HG03039 (cell line): ENCODE measurements around the gene RNF187.
A peak's percentile ranks its signal among the peaks of the same experiment; 100 is the strongest.
"Not testable (repeated sequence)": the region's sequence is repeated elsewhere in the genome, so short reads cannot be mapped to it uniquely, and the experiment has no call there.

ENCODE experiments used
- ATAC-seq: cut with Tn5 transposase; IDR thresholded peaks from one replicate; pipeline ENCODE4 v1.9.1; 2021; ENCODE audit warnings: mild to moderate bottlenecking, moderate library complexity; ENCODE audit not compliant: unreplicated experiment

The RNF187 gene

DNA sequence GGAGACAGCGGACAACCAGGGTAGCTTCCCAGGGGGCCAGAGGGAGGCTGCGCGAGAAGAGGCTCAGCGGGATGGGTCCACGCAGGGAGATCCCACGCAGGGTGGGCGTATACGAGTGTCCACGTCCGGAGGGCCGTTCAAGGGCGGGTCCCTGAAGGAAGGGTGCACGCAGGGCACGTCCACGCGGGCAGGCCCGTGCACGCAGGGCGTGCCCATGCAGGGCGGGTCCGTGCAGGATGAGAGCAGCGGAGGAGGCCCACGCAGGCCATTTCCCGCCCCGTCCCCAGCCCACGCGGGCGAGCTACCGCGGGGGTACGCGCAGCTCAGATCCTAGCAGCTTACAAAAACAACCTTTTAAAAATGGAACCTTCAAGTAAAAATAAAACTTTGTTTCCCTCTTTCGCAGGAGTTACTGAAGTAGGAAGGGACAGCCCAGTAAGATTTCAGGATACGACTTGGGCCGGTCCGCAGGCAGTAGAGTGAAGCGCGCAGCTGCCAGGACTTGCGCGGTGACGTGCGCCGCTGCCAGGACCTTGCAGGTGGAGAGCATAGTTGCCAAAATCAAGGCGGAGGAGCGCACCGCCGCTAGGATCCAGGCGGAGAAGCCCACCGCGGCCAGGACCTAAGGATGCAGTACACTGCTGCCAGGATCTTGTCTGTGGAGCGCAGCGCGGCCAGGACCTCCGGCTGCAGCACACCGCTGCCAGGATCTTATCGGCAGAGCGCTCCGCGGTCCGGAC, 416 bp upstream of the RNF187 start:
- peak; percentile 48 for ATAC-seq

DNA sequence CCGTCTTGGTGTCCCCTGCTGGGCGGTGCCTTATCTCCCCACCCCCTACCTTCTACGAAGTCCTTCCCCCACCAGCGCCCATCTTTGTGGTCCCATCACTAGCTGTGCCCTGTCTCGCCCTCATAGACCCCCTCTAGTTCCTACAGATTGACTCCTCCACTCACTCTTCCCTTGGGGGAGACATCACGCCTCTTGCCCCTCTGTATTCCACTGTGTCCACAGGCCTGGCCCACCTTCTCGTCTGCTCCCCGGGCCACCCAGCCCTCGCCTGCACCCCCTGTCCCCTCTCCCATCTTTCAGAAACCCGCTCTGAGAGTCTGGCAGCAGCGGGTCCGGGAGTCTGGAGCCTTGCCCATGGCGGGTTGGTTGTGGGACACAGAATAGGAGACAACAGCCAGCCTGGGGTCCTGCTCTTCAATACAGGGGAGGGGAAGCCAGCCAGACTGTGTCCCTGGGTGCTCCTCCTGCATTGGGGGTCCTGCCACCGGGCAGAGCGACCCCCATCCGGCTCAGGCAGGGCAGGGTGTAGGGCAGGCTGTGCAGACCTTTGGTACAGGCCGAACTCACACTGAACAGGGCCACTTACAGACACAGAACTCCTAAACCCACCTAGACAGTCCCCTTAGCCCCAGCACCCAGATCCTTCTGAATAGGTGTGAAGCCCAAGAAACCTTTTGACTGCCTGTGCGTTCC, 1.1 kb downstream of the RNF187 start:
- ATAC-seq = no peak

DNA sequence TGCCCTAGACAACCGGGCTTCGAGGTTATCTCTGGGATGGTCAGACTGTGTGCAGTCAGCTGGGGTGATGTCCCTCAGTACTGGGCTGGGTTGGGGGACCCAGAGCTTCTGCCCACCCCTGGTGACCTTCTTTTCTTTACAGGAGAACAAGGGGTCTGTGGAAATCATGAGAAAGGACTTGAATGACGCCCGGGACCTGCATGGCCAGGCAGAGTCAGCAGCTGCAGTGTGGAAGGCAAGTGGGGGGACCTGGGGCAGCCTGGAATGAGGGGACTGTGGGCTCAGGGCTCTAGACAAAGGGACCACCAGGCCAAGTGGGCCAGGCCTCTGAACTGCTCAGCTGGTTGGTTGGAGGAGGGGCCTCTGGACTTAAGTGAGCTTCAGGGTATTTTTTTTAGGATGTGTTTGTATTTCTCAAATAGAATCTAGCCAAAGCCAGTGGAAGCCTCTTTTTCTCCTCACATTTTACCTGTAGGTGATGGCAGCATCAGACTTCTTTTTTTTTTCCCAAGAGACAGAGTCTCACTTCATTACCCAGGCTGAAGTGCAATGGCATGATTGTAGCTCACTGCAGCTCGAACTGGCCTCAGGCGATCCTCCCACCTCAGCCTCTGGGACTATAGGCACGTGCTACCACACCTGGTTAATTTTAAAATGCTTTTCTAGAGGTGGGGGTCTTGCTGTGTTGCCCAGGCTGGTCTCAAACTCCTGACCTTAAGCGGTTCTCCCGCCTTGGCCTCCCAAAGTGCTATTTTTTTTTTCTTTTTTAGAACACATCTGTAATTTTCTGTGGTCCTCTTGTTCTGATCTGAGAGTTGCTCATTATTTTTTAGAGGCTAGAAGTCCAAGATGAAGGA, 1.9 kb downstream of the RNF187 start:
- no peak for ATAC-seq

DNA sequence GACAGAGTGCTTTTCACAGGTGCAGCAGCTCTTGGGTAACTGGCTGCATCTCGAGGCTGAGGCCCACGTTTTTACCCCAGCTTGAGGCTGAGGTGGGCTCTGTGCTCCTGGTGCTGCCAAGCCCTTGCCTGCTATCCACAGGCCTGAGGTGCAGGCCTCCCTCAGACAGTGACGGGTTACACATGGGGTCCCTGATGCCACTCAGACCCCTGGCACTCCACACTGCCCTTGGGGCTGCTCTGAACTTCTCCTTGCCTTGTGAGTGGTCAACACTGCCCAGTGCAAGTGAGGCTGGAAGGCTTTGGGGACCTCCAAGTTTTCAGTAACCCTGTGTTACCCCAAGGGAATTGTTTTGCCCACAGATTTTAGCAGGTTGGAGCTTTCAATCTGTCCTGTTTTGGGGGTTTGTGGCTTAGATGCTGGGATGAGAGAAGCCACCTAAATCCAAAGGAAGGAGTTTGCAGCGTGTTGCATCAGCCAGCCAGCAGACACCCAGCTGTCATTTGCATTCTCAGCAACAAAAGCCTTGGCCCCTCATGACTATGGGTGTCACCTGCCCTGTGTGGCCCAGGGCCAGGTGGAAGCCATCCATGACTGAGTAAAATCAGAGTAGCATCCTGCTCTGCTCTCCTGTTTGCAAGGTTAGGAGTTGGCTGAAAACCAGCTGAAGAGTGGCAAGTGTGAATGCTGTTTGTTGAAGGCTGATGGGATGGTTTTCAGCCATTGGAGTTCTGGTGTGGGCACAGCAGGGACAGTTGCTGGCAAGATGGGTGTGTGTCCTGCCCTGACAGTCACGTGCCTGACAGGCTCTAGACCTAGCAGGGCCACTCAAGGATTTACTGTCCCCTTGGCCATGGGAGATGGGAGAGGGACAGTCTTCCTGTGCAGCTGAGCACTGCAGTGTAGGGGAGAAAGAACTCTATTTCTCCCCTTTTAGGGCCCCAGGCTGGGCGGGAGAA, 3.2 kb downstream of the RNF187 start:
- ATAC-seq = no peak

DNA sequence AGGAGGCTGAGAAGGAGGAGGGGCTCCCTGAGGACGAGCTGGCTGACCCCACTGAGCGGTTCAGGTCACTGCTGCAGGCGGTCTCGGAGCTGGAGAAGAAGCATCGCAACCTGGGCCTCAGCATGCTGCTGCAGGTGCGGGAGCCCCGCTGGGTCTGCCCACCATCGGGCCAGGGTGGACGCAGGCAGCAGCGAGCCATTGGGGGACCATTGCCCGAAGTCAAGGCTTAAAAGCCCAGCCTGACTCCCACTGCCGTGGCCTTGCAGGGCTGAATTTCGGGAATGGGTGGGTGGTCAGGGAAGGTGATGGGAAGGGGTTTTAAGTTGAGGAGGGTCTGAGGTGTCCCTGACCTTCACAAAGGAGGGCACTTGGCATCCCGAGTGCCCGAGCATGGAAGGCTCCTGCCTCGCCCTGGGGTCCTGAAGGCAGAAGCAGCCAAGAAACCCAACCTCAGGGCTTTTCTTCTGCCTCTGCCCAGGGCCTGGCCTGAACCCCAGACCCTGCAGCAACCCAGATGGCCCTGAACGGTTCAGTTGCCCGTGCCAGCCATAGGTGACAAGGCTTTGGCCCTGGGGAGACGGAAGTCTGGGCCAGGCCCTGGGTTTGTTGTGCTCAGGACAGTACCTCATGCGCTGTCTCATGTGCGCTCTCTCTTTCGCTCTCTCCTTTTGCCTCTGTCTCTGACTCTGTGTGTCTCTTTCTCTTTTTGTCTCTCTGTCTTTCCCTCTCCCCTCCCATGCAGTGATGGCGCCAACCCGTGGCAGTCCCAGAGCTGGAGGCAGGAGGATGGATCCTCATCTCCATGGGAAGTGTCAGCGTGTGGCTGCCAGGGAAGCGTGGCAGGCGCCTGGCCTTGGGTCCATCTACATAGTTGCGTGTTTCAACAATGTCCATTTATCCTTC, 6.2 kb downstream of the RNF187 start:
- ATAC-seq = no peak

DNA sequence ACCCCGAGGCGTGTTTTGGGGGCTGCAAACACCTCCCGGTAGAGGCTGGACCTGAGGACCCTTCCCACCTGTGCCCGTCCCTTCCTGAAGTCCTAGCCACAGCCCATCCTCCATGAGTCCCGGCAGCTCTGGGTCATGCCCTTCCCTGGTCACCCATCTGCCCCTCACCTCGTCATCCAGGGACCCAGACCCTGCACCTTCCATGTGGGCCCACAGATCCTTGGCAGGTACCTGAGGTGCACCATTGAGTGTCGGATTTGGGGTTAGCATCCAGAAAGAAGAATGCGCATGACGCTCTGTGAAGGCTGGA, 6.8 kb downstream of the RNF187 start:
- no peak for ATAC-seq

DNA sequence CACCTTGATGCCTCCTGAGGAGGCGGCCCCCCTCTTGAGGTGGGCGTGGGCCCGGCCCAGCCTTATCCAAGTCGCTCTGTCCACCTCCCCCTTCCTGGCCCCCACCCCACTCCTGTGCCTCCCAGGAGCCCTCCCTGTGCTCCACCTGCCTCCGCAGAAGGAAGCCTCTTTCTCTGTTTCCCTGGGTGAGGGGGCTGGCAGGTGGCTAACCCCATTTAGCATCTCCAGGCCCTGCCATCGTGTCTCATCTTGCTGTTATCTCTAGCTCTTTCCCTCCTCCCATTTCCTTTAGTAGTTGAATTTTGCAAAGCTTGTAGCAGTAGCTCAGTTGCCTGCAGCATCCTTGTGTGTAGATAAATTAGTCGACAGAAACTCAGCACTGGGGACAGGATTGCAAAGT, 7.2 kb downstream of the RNF187 start:
- ATAC-seq = no peak

DNA sequence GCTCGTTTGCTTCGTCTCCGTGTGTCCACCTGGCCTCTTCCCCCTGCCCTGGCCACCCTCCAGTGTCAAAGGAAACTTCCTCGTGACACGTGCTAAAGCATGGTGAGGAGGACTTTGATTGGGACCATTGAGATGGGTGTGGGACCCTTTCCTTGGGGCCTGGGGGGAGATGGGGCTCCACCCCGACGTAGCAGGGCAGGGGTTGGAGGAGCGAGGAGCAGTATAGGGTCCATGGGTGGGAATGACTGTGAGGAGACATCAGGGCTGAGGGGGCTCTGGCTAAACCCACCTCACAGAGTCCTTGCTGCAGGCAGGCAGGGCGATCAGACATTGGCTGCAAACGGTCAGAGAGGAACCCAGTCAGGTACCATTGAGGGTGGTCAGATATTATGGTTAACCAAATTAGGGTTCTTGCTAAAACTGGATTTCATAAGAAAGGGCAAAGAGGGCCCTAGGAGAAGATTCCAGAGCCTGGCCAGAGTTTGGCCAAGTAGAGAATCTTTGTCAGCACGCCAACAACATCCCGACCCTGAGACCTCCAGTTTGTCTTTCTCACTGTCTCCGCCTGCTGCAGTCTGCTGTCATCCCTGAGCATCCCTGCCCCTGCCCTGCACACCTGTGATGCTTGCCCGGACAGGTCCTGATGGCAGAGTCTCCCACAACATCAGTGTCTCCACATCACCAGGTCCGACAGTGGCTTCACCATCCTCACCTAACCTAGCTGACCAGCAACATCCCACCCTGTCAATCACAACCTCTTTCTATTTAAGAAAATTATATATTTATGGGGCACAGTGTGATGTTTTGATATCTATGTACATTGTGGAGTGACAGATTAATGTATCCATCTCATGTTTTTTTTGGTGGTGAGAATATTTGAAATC, 8.0 kb downstream of the RNF187 start:
- no peak for ATAC-seq

DNA sequence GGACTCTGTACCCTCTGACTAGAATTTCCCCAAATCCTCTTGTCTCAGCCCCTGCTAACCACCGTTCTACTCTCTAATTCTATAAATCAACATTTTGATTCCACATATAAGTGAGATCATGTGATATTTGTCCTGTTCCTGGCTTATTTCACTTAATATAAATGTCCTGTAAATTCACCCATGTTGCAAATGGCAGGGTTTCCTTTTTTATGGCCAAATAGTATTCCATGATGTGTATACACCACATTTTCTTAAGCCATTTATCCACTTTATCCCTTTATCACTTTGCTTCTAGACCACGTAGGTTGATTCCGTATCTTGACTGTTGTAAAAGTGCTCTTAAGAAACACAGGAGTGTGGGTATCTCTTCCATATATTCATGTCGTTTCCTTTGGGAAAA, 8.9 kb downstream of the RNF187 start:
- ATAC-seq = no peak

DNA sequence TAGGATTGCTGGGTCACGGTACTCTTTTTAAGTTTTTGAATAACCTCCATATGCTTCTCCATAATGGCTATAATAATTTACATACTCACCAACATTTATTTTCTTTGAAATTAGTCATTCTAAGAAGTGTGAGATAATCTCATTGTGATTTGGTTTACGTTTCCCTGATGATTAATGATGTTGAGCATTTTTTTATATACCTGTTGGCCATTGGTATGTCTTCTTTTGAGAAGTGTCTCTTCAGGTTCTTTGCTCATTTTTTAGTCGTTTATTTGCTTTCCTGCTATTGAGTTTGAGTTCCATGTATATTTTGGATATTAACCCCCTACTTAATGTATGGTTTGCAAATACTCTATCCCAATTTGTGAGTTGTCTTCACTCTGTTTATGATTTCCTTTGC, 9.3 kb downstream of the RNF187 start:
- ATAC-seq = no peak

DNA sequence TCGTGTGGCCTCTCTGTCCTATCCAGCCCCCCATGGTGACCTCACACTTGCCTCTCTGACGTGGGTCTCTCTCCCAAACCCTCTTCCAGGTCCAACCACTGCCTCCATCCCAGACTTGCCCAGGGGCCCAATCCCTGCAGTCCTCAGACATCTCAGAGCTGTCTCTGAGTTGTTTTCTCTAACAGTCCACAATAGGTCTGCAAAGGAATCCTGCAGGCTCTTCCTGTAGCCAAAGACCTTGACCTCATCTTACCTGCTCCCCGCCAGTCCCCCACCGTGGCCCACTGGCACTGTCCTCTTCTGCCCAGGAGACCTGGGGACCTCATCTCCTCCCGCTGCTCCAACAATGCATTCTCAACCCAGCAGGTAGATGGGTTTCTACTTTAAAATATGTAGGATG, 10.0 kb downstream of the RNF187 start:
- ATAC-seq = no peak

DNA sequence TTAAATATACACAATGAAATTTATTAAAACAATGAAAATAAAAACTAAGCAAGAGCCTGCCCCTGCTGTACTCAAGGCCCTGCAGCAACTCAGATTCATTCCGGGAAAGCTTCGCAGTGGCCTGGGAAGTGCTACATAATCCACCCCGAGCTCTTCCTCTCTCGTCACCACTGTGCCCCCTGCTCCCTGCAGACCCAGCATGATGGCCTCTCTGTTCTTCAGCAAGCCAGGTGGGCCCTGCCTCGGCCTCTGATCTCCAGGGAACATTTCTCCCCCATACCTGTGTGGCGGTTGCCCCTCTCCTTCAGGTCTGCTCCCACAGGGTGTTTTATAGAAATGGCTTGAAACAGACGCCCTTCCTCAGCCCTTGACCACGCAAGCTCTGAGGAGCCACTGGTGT, 10.6 kb downstream of the RNF187 start:
- ATAC-seq = no peak

DNA sequence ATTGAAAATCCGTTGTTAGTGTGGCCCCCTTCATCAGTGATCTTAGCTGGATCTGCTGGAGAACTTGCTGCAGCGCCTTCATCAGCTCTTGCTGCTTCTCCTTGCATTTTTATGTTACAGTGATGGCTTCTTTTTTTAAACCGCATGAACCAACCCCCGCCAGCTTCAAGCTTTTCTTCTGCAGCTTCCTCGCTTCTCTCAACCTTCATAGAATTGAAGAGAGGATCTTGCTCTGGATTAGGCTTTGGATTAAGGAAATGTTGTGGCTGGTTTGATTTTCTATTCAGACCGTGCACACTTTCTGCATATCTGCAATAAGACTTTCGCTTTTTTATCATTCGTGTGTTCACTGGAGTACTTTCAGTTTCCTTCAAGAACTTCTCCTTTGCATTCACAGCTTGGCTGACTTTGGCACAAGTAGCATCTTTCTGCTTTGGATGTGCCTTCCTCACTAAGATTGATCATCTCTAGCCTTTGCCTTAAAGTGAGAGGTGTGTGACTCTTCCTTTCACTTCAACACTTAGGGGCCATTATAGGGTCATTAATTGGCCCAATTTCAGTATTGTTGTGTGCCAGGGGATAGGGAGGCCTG, 13.1 kb downstream of the RNF187 start:
- ATAC-seq = no peak

DNA sequence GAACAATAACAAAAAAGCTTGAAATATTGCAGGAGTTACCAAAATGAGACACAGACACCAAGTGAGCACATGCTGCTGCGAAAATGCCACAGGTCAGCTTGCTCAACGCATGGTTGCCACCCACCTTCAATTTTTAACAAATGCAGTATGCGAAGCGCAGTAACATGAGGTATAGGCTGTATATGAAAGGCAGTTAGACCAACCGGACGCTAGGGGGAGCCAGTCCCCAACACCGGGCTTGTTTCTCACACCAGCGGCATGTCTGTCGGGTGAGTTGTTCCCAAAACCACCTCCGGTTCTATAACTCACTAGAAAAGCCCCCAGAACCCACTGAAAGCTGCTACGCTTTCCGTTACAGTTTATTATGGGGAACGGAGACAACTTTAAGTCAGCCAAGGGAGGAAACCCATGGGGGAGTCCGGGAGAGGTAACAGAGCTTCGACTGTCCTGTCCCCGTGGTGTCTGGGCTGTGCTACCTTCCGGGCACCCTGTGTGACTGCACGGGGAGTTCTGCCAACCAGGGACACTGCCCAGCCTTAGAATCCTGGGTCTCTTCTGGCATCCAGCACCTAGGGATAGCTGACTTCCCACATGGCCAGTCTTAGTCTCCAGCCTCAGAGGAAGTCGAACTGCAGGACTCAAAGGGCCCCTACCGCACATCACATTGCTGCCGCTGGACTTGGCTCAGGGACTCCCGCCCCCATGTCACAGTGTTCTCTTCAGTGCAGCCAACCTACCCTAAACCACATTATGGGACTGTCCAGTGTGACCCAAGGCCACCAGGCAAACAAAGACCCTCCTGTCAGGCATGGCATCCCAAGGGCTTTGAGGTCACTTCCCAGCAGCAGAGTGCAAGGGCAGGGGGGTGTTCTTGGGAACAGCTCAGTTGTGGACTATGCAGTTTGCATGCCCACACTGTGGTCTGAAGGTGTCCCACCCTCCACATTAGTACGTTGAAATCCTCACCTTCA, 14.0 kb downstream of the RNF187 start:
- peak; percentile 85 for ATAC-seq

DNA sequence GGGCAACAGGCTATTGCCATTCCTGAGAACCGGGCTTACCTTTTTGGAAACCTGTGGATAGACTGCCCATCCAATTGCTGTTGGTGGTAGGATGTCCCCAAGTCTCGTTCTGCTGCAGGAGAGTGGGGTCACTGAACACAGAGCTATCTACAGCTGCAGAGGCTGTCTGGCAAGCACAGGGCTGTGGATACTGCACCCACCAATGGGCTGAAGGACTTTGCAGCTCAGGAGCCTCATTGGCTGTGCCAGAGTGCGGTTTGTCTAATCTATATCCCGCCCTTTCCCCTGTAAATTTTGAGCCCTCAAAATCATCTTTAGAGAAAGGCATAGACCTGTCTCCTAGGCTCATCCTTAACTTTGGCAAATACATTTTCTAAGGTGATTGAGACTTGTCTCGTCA, 15.3 kb downstream of the RNF187 start:
- no peak for ATAC-seq

DNA sequence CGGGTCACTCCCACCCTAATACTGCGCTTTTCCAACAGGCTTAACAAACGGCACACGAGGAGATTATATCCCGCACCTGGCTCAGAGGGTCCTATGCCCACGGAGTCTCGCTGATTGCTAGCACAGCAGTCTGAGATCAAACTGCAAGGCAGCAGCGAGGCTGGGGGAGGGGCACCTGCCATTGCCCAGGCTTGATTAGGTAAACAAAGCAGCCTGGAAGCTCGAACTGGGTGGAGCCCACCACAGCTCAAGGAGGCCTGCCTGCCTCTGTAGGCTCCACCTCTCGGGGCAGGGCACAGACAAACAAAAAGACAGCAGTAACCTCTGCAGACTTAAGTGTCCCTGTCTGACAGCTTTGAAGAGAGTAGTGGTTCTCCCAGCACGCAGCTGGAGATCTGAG, 18.8 kb downstream of the RNF187 start:
- ATAC-seq = not testable (repeated sequence)

DNA sequence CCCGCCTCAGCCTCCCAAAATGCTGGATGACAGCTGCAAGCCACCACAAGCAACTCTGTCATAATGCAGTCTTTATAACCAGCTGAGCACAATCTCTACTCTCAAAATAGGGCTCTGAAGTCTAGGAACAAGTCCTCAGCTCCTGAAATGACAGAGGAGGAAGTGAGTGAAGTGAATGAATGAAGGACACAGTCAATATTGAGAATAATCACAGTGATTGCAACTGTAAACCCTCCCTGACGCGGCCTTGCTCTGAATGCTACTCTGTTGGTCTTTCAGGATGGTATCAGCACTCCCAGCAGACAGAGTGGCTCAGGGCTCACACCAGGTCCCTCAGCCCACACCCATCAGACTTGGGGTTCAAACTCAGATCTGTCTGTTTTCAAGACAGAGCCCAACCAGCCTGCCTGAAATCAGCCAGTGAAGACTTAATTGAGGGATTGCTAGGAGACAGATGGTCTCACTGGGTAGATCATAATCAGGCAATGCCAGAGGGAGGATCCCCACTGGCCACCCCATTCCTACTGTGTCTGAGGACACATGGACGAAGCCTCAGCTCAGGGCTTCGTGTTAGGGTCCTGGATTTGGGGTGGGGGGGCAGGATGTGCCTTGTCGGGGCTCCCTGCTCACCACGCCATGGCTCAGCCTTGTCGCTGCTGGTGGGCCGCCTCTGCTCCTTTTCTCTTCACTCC, 20.9 kb downstream of the RNF187 start:
- ATAC-seq = no peak
